Naive thymus-derived CD4-positive, alpha-beta T cell (primary cell): ENCODE results near the gene JMJD6. TPM values are rescaled to one million over a fixed set of nuclear protein-coding genes. Genes with fewer than 3 reads are reported as not detected.

Experiments used
- ATAC-seq: fragments of 150-1000 bp; cut with Tn5 transposase; 2 replicates; pipeline ENCODE4 v1.10.0; 2021; ENCODE audit warnings: mild to moderate bottlenecking, moderate library complexity
- CTCF ChIA-PET: fragments of 350-600 bp; sonication (Branson Sonifier 250); formaldehyde crosslinking; loops from one replicate; lab custom pipeline; 2021; ENCODE audit warnings: antibody characterized with exemption; lab: Charles Lee
- POLR2A ChIA-PET: fragments of 350-600 bp; sonication (Branson Sonifier 250); formaldehyde crosslinking; loops from one replicate; lab custom pipeline; 2021; ENCODE audit warnings: antibody characterized with exemption, inconsistent platforms; lab: Charles Lee
- DNase-seq, 9 donors: peaks; one replicate each; pipeline versions ENCODE4 v3.0.0 to v3.0.0-alpha.2; 2020 to 2022; ENCODE audit warnings: mixed read lengths in 1 of 9
- H3K27ac ChIP-seq: one replicate; pipeline ENCODE4 v1.7.0; 2013; ENCODE audit warnings: mild to moderate bottlenecking, low read depth, low read length, moderate library complexity
- H3K27me3 ChIP-seq, 2 donors: one replicate each; pipeline ENCODE4 v1.7.0; 2013; ENCODE audit warnings: low read length in 2 of 2, mild to moderate bottlenecking in 2 of 2, moderate library complexity in 2 of 2; ENCODE audit not compliant: control insufficient read depth in 2 of 2, insufficient read depth in 2 of 2
- H3K36me3 ChIP-seq, 3 experiments: 1 replicate in 2 of 3; 2 replicates in 1 of 3; pipeline ENCODE4 v1.7.0; 2013; ENCODE audit warnings: low read length in 3 of 3, mild to moderate bottlenecking in 3 of 3, moderate library complexity in 1 of 3; ENCODE audit not compliant: insufficient read depth in 3 of 3, control insufficient read depth in 2 of 3
- H3K4me1 ChIP-seq, 2 donors: one replicate each; pipeline ENCODE4 v1.7.0; 2013; ENCODE audit warnings: low read length in 2 of 2, mild to moderate bottlenecking in 2 of 2, moderate library complexity in 1 of 2; ENCODE audit not compliant: control insufficient read depth in 2 of 2, insufficient read depth in 2 of 2
- H3K4me3 ChIP-seq: 2 replicates; pipeline ENCODE4 v1.7.0; 2013; ENCODE audit warnings: mild to moderate bottlenecking, low read length
- H3K9me3 ChIP-seq, 3 experiments: 1 replicate in 2 of 3; 2 replicates in 1 of 3; pipeline ENCODE4 v1.7.0; 2013; ENCODE audit warnings: low read length in 3 of 3; ENCODE audit not compliant: control insufficient read depth in 2 of 3
- H3K27ac Mint-ChIP-seq, 9 donors: one replicate each; pipeline ENCODE4 v1.8.0; 2020 to 2022; ENCODE audit warnings: mixed read lengths in 9 of 9, mild to moderate bottlenecking in 8 of 9, moderate library complexity in 5 of 9, inconsistent platforms in 2 of 9
- H3K27me3 Mint-ChIP-seq, 5 donors: one replicate each; pipeline ENCODE4 v1.8.0; 2021 to 2022; ENCODE audit warnings: mixed read lengths in 5 of 5, mild to moderate bottlenecking in 1 of 5
- H3K36me3 Mint-ChIP-seq, 5 donors: one replicate each; pipeline ENCODE4 v1.8.0; 2020 to 2022; ENCODE audit warnings: mixed read lengths in 5 of 5, mild to moderate bottlenecking in 3 of 5, inconsistent platforms in 1 of 5
- H3K4me1 Mint-ChIP-seq, 7 donors: one replicate each; pipeline ENCODE4 v1.8.0; 2020 to 2022; ENCODE audit warnings: mixed read lengths in 7 of 7, mild to moderate bottlenecking in 3 of 7, inconsistent platforms in 1 of 7
- H3K4me3 Mint-ChIP-seq, 10 donors: one replicate each; pipeline ENCODE4 v1.8.0; 2020 to 2022; ENCODE audit warnings: mild to moderate bottlenecking in 10 of 10, mixed read lengths in 10 of 10, moderate library complexity in 6 of 10, inconsistent platforms in 2 of 10
- H3K9me3 Mint-ChIP-seq, 11 donors: one replicate each; pipeline ENCODE4 v1.8.0; 2020 to 2022; ENCODE audit warnings: mixed read lengths in 11 of 11, mild to moderate bottlenecking in 4 of 11, inconsistent platforms in 1 of 11, moderate library complexity in 1 of 11
- intact Hi-C, 2 donors: fragments of 100-400 bp; cut with micrococcal nuclease; formaldehyde crosslinking; loops; one replicate each; pipeline ENCODE4 v1.15.1; 2023
- polyA plus RNA-seq, 2 donors: library from polyadenylated mRNA; unstranded; fragments of 300-500 nt; fragmentation: Illumina TruSeq; gene quantifications; one replicate each; pipeline ENCODE4 v1.2.3, GENCODE V29; 2021
- total RNA-seq, 6 experiments: library from RNA in 5 of 6; stranded (reverse) in 5 of 6; gene quantifications; 1 replicate in 5 of 6; 2 replicates in 1 of 6; pipeline ENCODE4 v1.2.3 and lab custom pipeline; 2021 to 2026

The JMJD6 gene
- total and polyA plus RNA-seq, 7 experiments from 2014 or later = 18.5 to 132 (median 45.6) TPM

- Histone ChIP-seq H3K36me3 (peaks cover 21 to 82% (median 43%) of the 10 kb centered on the region in 3 experiments), H3K27me3 (no peaks in the 10 kb centered on the region), H3K9me3 (no peaks in the 10 kb centered on the region), H3K27ac (no peak overlapping the region), H3K4me3 (no peak overlapping the region), H3K4me1 (peaks cover 9 to 27% of the 10 kb centered on the region in 2 donors)
- Mint-ChIP-seq H3K9me3 (no peaks in the 10 kb centered on the region), H3K4me3 (no peak overlapping the region), H3K27ac (peak overlapping the region in 1 of 9 donors; percentile 14), H3K36me3 (peaks cover 0 to 48% (median 22%) of the 10 kb centered on the region in 5 donors), H3K27me3 (no peaks in the 10 kb centered on the region), H3K4me1 (peaks cover 27 to 52% (median 44%) of the 10 kb centered on the region in 7 donors)
- POLR2A ChIA-PET = no interaction called here
- no peak for DNase-seq
- intact Hi-C loops = no loop called here
- no peak for ATAC-seq
- CTCF ChIA-PET = interaction anchor here (0.6 to 0.8 kb wide), 2 partner anchors 10 to 386 kb away, joined by 5 to 6 read pairs; no protein-coding TSS in a partner anchor
Measured at GRCh38 chr17:76718516-76718915, 7.9 kb downstream of the JMJD6 start.

DNA sequence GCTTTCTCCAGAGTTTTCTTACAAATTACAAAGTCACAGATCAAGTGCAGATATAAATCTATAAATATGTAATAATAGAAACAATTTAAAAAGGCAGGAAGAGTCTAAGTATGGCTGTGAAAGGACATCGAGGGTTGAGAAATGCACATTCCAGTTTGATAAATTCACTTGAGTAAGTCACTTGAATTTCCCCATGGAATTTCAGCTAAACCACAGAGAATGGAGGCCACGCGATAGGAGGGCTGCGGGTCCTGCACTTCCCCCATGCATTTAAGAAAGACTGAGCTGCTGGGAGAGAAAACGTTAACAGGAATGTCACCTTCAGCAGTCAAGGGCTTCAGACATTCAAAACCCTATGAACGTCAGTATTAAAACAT is 9.6 kb downstream of the JMJD6 start:
- peaks cover 19 to 74% (median 38%) of the 10 kb centered on the region in 3 experiments for H3K36me3 ChIP-seq
- no peaks in the 10 kb centered on the region for H3K9me3 ChIP-seq
- H3K27ac ChIP-seq = no peak overlapping the region
- intact Hi-C loops = no loop called here
- Mint-ChIP-seq H3K4me3 (peak overlapping the region in 1 of 10 donors; percentile 47), H3K9me3 (no peaks in the 10 kb centered on the region), H3K4me1 (peaks cover 31 to 51% (median 41%) of the 10 kb centered on the region in 7 donors), H3K36me3 (peaks cover 0 to 44% (median 18%) of the 10 kb centered on the region in 5 donors), H3K27me3 (no peaks in the 10 kb centered on the region), H3K27ac (peak overlapping the region in 5 of 9 donors; percentile 31 to 82 (median 78))
- no peaks in the 10 kb centered on the region for H3K27me3 ChIP-seq
- peaks cover 14 to 27% of the 10 kb centered on the region in 2 donors for H3K4me1 ChIP-seq
- ChIA-PET CTCF (interaction anchor here (1.0 to 1.8 kb wide), 2 partner anchors 93 to 194 kb away, joined by 3 to 5 read pairs; no protein-coding TSS in a partner anchor), POLR2A (interaction anchor here (0.9 to 2.0 kb wide), 5 partner anchors 9 to 1308 kb away, joined by 3 to 17 read pairs (median 3); partner anchors contain the start of genes JMJD6 and METTL23)
- ATAC-seq = no peak
- DNase-seq = no peak
- no peak overlapping the region for H3K4me3 ChIP-seq

DNA sequence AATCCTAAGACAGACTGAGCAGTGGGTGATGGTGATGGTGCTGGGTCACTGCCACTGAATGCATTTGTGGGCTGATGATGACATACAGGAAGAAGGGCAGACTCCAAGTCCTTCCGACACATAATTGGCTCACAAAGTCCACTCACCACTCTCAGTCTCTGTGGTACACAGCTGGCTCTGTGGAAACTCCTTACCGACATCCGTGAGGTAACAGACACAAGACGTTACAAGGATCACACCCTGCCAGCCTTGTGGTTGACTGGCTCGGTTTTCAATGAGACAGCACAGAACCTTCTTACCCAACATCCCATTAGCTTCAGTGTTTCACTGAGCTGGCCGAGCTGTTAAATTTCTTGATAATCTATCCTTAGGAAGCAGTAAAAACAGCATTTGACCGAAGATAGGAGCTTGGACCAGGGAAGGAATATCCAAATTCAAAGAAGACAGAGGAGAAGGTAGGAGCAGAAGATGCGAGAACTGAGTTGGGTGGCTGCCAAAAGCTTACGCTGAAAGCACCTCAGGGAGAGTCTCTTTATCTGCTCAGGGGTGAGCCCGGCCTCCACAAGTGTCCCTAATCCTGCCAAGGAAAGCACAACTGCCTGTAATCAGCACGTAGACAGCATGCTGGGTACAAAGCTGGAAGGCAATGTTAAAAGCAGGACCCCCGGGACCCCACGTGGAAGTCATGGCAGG is 10.1 kb downstream of the JMJD6 start:
- Histone ChIP-seq H3K27me3 (no peaks in the 10 kb centered on the region), H3K27ac (no peak overlapping the region), H3K9me3 (no peaks in the 10 kb centered on the region), H3K36me3 (peaks cover 13 to 69% (median 32%) of the 10 kb centered on the region in 3 experiments), H3K4me1 (peaks cover 14 to 27% of the 10 kb centered on the region in 2 donors), H3K4me3 (no peak overlapping the region)
- Mint-ChIP-seq H3K36me3 (peaks cover 0 to 39% (median 12%) of the 10 kb centered on the region in 5 donors), H3K4me1 (peaks cover 27 to 51% (median 38%) of the 10 kb centered on the region in 7 donors), H3K27me3 (no peaks in the 10 kb centered on the region), H3K9me3 (no peaks in the 10 kb centered on the region), H3K4me3 (peak overlapping the region in 3 of 10 donors; percentile 8 to 47 (median 22)), H3K27ac (peak overlapping the region in 8 of 9 donors; percentile 54 to 82 (median 77))
- intact Hi-C loops = no loop called here
- POLR2A ChIA-PET = interaction anchor here (0.9 to 2.0 kb wide), 5 partner anchors 9 to 1308 kb away, joined by 3 to 17 read pairs (median 3); partner anchors contain the start of genes JMJD6 and METTL23
- DNase-seq (peak in 5 of 9 donors; percentile 23 to 46 (median 34)), ATAC-seq (peak; percentile 88)
- CTCF ChIA-PET = interaction anchor here (1.0 to 1.8 kb wide), 2 partner anchors 92 to 194 kb away, joined by 3 to 5 read pairs; no protein-coding TSS in a partner anchor

GRCh38 chr17:76715496-76715830 is 10.9 kb downstream of the JMJD6 start:
- Mint-ChIP-seq H3K9me3 (no peaks in the 10 kb centered on the region), H3K27ac (peak overlapping the region in 7 of 9 donors; percentile 22 to 81 (median 76)), H3K27me3 (no peaks in the 10 kb centered on the region), H3K4me1 (peaks cover 27 to 48% (median 41%) of the 10 kb centered on the region in 7 donors), H3K4me3 (peak overlapping the region in 1 of 10 donors; percentile 41), H3K36me3 (peaks cover 0 to 32% (median 8%) of the 10 kb centered on the region in 5 donors)
- intact Hi-C loops = loop anchor here (1.0 to 2.0 kb wide), 5 partner anchors 11 to 192 kb away; partner anchors contain the start of genes JMJD6 (in 2 of the 2) and METTL23 (in 2 of the 2)
- Histone ChIP-seq H3K4me3 (no peak overlapping the region), H3K4me1 (peaks cover 14 to 27% of the 10 kb centered on the region in 2 donors), H3K36me3 (peaks cover 7 to 60% (median 24%) of the 10 kb centered on the region in 3 experiments), H3K9me3 (no peaks in the 10 kb centered on the region), H3K27ac (peak overlapping the region; percentile 32), H3K27me3 (no peaks in the 10 kb centered on the region)
- POLR2A ChIA-PET = interaction anchor here (1.2 to 2.0 kb wide), 2 partner anchors 10 to 1384 kb away, joined by 3 to 17 read pairs; partner anchors contain the start of genes JMJD6 and METTL23
- DNase-seq = no peak
- CTCF ChIA-PET = interaction anchor here (0.6 to 4.9 kb wide), 2 partner anchors 12 to 34 kb away, joined by 4 to 35 read pairs; partner anchors contain the start of genes JMJD6 and METTL23
- ATAC-seq = no peak

DNA sequence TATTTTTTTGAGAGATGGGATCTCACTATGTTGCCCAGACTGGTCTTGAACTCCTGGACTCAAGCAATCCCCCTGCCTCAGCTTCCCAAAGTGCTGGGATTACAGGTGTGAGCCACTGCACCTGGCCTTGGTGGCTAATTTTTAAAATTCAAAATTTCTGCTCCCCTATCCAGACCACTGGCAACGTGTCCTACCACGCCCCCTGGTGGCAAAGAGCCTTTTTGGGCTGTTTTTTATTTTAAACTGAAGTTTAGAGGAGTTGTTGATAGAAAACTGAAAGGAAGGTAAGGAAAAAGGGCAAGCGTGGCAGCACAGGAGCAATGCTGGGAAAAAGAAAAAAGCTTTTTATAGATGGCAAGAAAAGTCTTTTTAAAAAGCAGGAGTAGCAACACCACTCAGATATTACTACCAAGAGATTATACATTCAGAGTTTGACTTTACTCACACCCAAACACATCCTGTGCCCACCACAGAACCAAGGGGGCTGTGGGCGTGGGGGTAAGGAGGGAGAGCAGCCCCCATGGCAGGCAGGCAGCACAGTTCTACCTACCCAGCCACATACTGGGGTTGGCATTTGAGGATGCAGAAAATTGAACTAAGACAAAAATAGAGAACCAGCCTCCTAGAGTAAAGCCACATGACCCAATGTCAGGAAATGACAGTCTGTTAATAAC is 11.4 kb downstream of the JMJD6 start:
- Histone ChIP-seq H3K4me1 (peaks cover 14 to 30% of the 10 kb centered on the region in 2 donors), H3K27me3 (no peaks in the 10 kb centered on the region), H3K36me3 (peaks cover 1 to 55% (median 20%) of the 10 kb centered on the region in 3 experiments), H3K9me3 (no peaks in the 10 kb centered on the region), H3K27ac (peak overlapping the region; percentile 32), H3K4me3 (no peak overlapping the region)
- Mint-ChIP-seq H3K27me3 (peaks cover 0 to 2% (median 0%) of the 10 kb centered on the region in 5 donors), H3K9me3 (no peaks in the 10 kb centered on the region), H3K27ac (peak overlapping the region; percentile 22 to 82 (median 75)), H3K4me1 (peaks cover 27 to 48% (median 41%) of the 10 kb centered on the region in 7 donors), H3K4me3 (peak overlapping the region in 5 of 10 donors; percentile 1 to 41 (median 2)), H3K36me3 (peaks cover 0 to 29% (median 8%) of the 10 kb centered on the region in 5 donors)
- intact Hi-C loops = loop anchor here (1.0 to 2.0 kb wide), 5 partner anchors 11 to 192 kb away; partner anchors contain the start of genes JMJD6 (in 2 of the 2) and METTL23 (in 2 of the 2)
- ATAC-seq = peak; percentile 18
- POLR2A ChIA-PET = interaction anchor here (0.7 to 2.4 kb wide), 5 partner anchors 11 to 1384 kb away, joined by 3 to 16 read pairs (median 3); no protein-coding TSS in a partner anchor
- DNase-seq = peak; percentile 60 to 83 (median 70)
- CTCF ChIA-PET = interaction anchor here (0.6 to 4.9 kb wide), 5 partner anchors 9 to 192 kb away, joined by 4 to 35 read pairs (median 15); partner anchors contain the start of genes JMJD6 and METTL23
